ENCODE data around the gene MYO1D. TPM values are rescaled to one million over a fixed set of nuclear protein-coding genes. Genes with fewer than 3 reads are reported as not detected.
A peak's percentile ranks its signal among the peaks of the same experiment; 100 is the strongest.

MYO1D gene
- total and polyA plus RNA-seq, 8 donors = 11.6 to 727 (median 73.4) TPM

- no peak for DNase-seq
- intact Hi-C loops (cut with DNase I; ENCODE audit: low total_unique reads) = loop anchor here (10.0 kb wide), 1 partner anchor 258 kb away; no protein-coding TSS in a partner anchor
- Histone ChIP-seq H3K4me1 (peaks cover 0 to 36% (median 8%) of the 10 kb centered on the region in 4 donors), H3K9me3 (no peaks in the 10 kb centered on the region), H3K4me3 (no peak overlapping the region), H3K27me3 (no peaks in the 10 kb centered on the region), H3K27ac (no peak overlapping the region), H3K36me3 (peaks cover 0 to 23% (median 16%) of the 10 kb centered on the region in 4 donors)
- 88 to 90% (median 88%) methylated on average over 14 to 16 of the region's 16 CpGs for WGBS, 5 donors
- TF ChIP-seq, protein P1, sequence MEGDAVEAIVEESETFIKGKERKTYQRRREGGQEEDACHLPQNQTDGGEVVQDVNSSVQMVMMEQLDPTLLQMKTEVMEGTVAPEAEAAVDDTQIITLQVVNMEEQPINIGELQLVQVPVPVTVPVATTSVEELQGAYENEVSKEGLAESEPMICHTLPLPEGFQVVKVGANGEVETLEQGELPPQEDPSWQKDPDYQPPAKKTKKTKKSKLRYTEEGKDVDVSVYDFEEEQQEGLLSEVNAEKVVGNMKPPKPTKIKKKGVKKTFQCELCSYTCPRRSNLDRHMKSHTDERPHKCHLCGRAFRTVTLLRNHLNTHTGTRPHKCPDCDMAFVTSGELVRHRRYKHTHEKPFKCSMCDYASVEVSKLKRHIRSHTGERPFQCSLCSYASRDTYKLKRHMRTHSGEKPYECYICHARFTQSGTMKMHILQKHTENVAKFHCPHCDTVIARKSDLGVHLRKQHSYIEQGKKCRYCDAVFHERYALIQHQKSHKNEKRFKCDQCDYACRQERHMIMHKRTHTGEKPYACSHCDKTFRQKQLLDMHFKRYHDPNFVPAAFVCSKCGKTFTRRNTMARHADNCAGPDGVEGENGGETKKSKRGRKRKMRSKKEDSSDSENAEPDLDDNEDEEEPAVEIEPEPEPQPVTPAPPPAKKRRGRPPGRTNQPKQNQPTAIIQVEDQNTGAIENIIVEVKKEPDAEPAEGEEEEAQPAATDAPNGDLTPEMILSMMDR (IDR thresholded peaks at IDR 0.05) = no peak
- TF ChIP-seq EP300 (IDR thresholded peaks at IDR 0.05) = no peak
- TF ChIP-seq POLR2A (IDR thresholded peaks at IDR 0.05) = no peak
- no peak for TF ChIP-seq POLR2AphosphoS5 (IDR thresholded peaks at IDR 0.05)
Observed at GRCh38 chr17:32496395-32497073, 380.4 kb downstream of the MYO1D start.

GRCh38 chr17:32495359-32496231 is 381.3 kb downstream of the MYO1D start:
- TF ChIP-seq, protein P1 (IDR thresholded peaks at IDR 0.05) = no peak
- no peak for TF ChIP-seq POLR2AphosphoS5 (IDR thresholded peaks at IDR 0.05)
- no peak for TF ChIP-seq POLR2A (IDR thresholded peaks at IDR 0.05)
- no peak for TF ChIP-seq EP300 (IDR thresholded peaks at IDR 0.05)
- Histone ChIP-seq H3K27ac (no peak overlapping the region), H3K4me3 (no peak overlapping the region), H3K36me3 (peaks cover 0 to 23% (median 16%) of the 10 kb centered on the region in 4 donors), H3K27me3 (no peaks in the 10 kb centered on the region), H3K9me3 (no peaks in the 10 kb centered on the region), H3K4me1 (peaks cover 0 to 37% (median 8%) of the 10 kb centered on the region in 4 donors)
- 62 to 82% (median 78%) methylated on average over 15 to 45 of the region's 45 CpGs for WGBS, 5 donors
- DNase-seq = peak in 1 of 2 donors; percentile 80
- intact Hi-C loops (cut with DNase I; ENCODE audit: low total_unique reads) = loop anchor here (10.0 kb wide), 1 partner anchor 259 kb away; no protein-coding TSS in a partner anchor

DNA sequence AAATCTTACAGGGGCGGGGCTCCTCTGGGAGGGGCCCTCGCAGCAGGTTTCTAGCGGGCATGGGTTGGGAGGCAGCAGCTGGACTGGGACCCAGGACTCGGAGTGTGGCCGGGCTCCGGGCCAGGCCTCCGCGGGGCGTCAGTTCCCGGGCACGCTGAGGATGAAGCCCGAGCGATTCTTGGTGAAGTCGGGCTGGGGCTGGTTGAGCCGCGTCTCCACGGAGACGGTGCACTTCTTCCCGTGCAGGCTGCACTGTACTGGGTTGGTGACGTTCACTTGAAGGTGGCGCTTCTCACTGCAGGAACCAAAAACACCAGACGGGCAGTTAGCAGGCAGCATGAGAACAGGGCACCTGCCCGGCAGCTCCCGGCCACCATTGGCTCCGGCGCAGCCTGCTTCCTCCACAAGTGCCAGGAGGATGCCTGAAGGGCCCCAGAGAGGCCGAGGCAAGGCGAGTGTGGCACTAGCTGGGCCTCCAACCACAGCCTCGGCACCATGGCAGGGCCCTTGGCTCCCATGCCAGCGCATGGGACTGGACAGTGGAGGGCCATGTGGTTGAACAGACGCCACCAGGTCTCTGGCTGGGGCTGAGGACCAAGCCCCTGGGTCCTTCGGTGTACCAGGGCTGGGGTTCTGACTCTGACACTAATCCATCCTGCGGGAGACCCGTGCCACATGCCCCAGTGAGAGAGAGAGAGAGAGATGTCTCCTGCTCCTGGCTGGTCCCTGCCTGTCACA is 382.1 kb downstream of the MYO1D start:
- Histone ChIP-seq H3K4me3 (no peak overlapping the region), H3K9me3 (no peaks in the 10 kb centered on the region), H3K4me1 (peaks cover 0 to 37% (median 8%) of the 10 kb centered on the region in 4 donors), H3K36me3 (peaks cover 0 to 23% (median 18%) of the 10 kb centered on the region in 4 donors), H3K27me3 (no peaks in the 10 kb centered on the region), H3K27ac (no peak overlapping the region)
- WGBS, 5 donors = 85 to 92% (median 90%) methylated on average over 9 to 34 of the region's 34 CpGs
- TF ChIP-seq POLR2A (IDR thresholded peaks at IDR 0.05) = no peak
- TF ChIP-seq EP300 (IDR thresholded peaks at IDR 0.05) = no peak
- TF ChIP-seq POLR2AphosphoS5 (IDR thresholded peaks at IDR 0.05) = no peak
- TF ChIP-seq, protein P1 (IDR thresholded peaks at IDR 0.05) = no peak
- DNase-seq = no peak
- intact Hi-C loops (cut with DNase I; ENCODE audit: low total_unique reads) = loop anchor here (10.0 kb wide), 1 partner anchor 260 kb away; no protein-coding TSS in a partner anchor
